ENCODE measurements around the gene PIR.

PIR gene

DNA sequence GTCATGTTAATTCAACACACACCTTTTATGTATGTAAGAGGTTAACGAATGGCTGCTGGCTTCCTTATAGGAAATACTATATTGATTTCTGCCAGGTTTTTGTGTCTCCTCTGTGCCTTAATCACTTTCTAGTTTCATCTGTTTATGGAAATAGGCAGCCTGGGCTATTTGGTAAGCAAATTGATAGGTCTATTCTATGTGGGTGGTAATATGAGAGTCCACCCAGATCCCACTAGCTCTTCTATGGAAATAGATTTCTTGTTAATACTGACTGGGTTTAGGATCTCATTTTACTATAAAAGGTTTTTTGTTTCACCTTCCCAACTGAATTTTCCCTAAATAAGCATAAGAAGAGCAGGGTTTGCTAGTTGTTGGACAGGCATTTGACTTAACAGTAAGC, 11.5 kb upstream of the PIR start:
- TF ChIP-seq ZNF274 (IDR thresholded peaks at IDR 0.05; ENCODE audit: low read depth, low read length) = no peak
- no peak overlapping the region for H3K4me3 ChIP-seq (ENCODE audit: low read length)

- H3K4me3 ChIP-seq (ENCODE audit: low read length) = no peak overlapping the region
- no peak for TF ChIP-seq ZNF274 (IDR thresholded peaks at IDR 0.05; ENCODE audit: low read depth, low read length)
Measured at GRCh38 chrX:15501506-15501905, 8.4 kb upstream of the PIR start.

GRCh38 chrX:15500497-15500966, 7.4 kb upstream of the PIR start, which contains the start of gene BMX:
Gene BMX (plus strand): TSS chrX:15500807. CDS start chrX:15508354, 7,547 bp downstream.
- no peak within 1 kb of the TSS for H3K4me3 ChIP-seq (ENCODE audit: low read length)
- no peak for TF ChIP-seq ZNF274 (IDR thresholded peaks at IDR 0.05; ENCODE audit: low read depth, low read length)

- H3K4me3 ChIP-seq (ENCODE audit: low read length) = no peak overlapping the region
- no peak for TF ChIP-seq ZNF274 (IDR thresholded peaks at IDR 0.05; ENCODE audit: low read depth, low read length)
Measured at GRCh38 chrX:15499976-15500375, 6.8 kb upstream of the PIR start.

DNA sequence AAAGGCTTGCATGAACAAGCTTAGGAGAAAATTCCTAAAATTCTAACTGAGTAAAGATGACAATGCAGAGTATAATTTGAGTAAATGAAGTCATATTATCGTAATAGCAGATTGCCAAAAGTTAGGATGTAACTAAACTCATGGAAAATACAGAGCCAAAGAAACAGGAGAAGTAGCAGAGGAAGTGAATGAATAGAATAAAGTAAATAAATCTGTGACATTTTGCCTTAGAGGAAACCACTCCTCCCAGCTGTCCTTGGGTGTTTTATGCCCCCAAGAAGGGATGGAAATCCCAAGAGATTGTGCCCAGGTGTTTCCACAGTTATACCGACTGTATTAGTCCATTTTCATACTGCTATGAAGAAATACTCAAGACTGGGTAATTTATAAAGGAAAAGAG, 5.6 kb upstream of the PIR start:
- H3K4me3 ChIP-seq (ENCODE audit: low read length) = no peak overlapping the region
- TF ChIP-seq ZNF274 (IDR thresholded peaks at IDR 0.05; ENCODE audit: low read depth, low read length) = no peak

DNA sequence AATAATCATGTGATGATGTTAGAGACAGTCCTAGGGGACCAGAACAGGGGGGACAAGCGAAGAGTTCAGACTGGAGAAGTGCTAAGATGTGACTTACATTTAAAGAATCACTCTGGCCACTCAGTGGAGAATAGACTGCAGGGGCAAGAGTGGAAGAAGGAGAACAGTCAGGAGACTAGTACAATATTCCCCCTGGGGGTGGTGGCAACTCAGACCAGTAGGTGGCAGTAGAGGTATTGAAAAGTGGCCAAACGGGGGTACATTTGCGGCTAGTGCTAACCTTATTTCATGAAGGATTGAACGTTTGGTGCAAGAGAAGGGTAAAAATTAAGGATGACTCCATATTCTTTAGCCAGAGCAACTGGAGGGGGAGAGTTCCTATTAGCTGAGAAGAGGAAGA, 4.7 kb upstream of the PIR start:
- no peak for TF ChIP-seq ZNF274 (IDR thresholded peaks at IDR 0.05; ENCODE audit: low read depth, low read length)
- no peak overlapping the region for H3K4me3 ChIP-seq (ENCODE audit: low read length)

- H3K4me3 ChIP-seq (ENCODE audit: low read length) = no peak overlapping the region
- TF ChIP-seq ZNF274 (IDR thresholded peaks at IDR 0.05; ENCODE audit: low read depth, low read length) = no peak
Measured at GRCh38 chrX:15496824-15497223, 3.7 kb upstream of the PIR start.

- H3K4me3 ChIP-seq (ENCODE audit: low read length) = no peak overlapping the region
- no peak for TF ChIP-seq ZNF274 (IDR thresholded peaks at IDR 0.05; ENCODE audit: low read depth, low read length)
Measured at GRCh38 chrX:15495801-15496200, 2.7 kb upstream of the PIR start.

GRCh38 chrX:15492469-15492868, 664 bp downstream of the PIR start:
- TF ChIP-seq ZNF274 (IDR thresholded peaks at IDR 0.05; ENCODE audit: low read depth, low read length) = no peak
- peak overlapping the region; percentile 66; the same call in 1 of the 2 replicates for H3K4me3 ChIP-seq (ENCODE audit: low read length)

DNA sequence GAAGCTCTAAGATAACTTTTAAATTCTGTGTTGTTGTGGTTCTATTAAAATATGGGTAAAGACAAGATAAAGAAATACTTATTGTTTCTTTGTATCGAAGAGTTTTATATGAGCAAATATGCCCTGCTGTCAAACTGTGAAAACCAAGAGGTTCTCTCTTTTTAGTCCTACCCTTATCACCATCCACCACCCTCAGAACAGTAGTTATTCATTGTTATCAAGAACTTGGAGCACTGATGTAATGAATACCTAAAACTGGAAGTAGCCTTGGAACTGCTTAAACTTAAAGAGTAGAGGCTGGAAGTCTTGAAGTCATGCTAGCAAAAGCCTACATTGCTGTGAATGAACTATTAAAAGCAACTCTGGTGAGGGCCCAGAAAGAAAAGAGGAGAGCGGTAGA, 9.2 kb downstream of the PIR start:
- no peak overlapping the region for H3K4me3 ChIP-seq (ENCODE audit: low read length)
- TF ChIP-seq ZNF274 (IDR thresholded peaks at IDR 0.05; ENCODE audit: low read depth, low read length) = no peak

DNA sequence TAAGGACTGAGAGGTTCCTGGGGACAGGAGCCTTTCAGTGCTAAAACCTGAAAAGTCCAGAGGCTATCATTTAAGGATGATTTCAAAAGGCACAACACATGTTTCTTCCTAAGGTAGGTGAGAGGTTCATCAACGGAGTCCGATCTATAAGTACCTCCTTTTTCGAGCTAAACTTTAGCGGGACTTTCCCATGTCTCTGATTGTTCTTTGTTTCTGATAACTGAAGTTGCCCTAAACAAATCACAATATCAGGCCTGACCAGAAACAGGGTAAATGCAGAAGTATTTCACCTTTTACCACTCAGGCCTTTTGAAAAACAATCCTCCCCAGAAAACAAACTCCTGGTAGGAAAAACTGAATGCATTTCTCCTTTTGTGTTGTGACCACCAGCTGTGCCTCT, 17.6 kb downstream of the PIR start:
- no peak for TF ChIP-seq ZNF274 (IDR thresholded peaks at IDR 0.05; ENCODE audit: low read depth, low read length)
- no peak overlapping the region for H3K4me3 ChIP-seq (ENCODE audit: low read length)

GRCh38 chrX:15475021-15475420, 18.1 kb downstream of the PIR start:
- no peak for TF ChIP-seq ZNF274 (IDR thresholded peaks at IDR 0.05; ENCODE audit: low read depth, low read length)
- H3K4me3 ChIP-seq (ENCODE audit: low read length) = no peak overlapping the region

- no peak overlapping the region for H3K4me3 ChIP-seq (ENCODE audit: low read length)
- TF ChIP-seq ZNF274 (IDR thresholded peaks at IDR 0.05; ENCODE audit: low read depth, low read length) = no peak
Measured at GRCh38 chrX:15474028-15474427, 19.1 kb downstream of the PIR start.

DNA sequence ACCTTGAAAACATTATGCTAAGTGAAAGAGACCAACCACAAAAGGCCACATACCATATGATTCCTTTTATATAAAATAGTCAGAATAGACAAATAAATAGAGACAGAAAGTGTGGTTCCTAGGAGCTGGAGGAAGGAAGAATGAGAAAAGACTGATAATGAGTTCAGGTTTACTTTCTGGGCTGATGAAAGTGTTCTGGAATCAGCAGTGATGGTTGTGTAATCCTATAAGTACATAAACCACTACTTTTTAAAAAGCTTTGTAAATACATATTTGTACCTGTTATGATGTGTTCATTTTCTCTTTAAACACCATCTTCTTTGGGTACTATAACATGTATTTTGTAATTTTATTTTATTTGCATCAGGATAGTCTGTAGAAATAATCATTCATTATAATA, 20.6 kb downstream of the PIR start:
- no peak for TF ChIP-seq ZNF274 (IDR thresholded peaks at IDR 0.05; ENCODE audit: low read depth, low read length)
- no peak overlapping the region for H3K4me3 ChIP-seq (ENCODE audit: low read length)

GRCh38 chrX:15471028-15471427, 22.1 kb downstream of the PIR start:
- H3K4me3 ChIP-seq (ENCODE audit: low read length) = no peak overlapping the region
- TF ChIP-seq ZNF274 (IDR thresholded peaks at IDR 0.05; ENCODE audit: low read depth, low read length) = no peak

- no peak for TF ChIP-seq ZNF274 (IDR thresholded peaks at IDR 0.05; ENCODE audit: low read depth, low read length)
- no peak overlapping the region for H3K4me3 ChIP-seq (ENCODE audit: low read length)
Measured at GRCh38 chrX:15469613-15470012, 23.5 kb downstream of the PIR start.
